GM18508 (cell line): Measurements from ENCODE around the gene EPS8.
"Not testable (repeated sequence)": the region's sequence is repeated elsewhere in the genome, so short reads cannot be mapped to it uniquely, and the experiment has no call there.

Experiments
- ATAC-seq: cut with Tn5 transposase; IDR thresholded peaks from one replicate; pipeline ENCODE4 v1.9.1; 2021; ENCODE audit warnings: moderate number of reproducible peaks; ENCODE audit not compliant: insufficient read depth, unreplicated experiment

EPS8 gene

GRCh38 chr12:15767301-15767700, 21.9 kb downstream of the EPS8 start:
- no peak for ATAC-seq

- ATAC-seq: no peak
These were observed 25.9 kb downstream of the EPS8 start for GRCh38 chr12:15763328-15763727.

- not testable (repeated sequence) for ATAC-seq
These were observed 27.0 kb downstream of the EPS8 start for GRCh38 chr12:15762162-15762561.

- no peak for ATAC-seq
These were observed 31.5 kb downstream of the EPS8 start for GRCh38 chr12:15757553-15758255.

DNA sequence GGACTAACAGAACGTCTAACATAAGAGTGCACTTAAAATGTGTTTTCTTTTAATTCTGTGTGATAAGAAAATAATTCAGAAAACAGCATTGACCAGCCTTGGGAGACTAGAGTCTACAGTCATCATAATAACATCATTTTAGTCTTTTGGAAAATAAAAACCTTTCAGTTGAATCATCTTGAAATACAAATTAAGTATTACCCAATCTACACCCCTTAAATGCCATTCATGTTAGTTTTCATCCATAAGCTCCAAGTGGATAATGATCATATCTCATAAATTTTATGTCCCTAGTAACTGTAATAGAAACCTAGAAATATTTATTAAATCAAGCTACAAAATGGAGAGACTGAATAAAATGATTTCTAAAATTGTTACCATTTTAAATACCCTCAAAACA, 32.4 kb downstream of the EPS8 start:
- no peak for ATAC-seq

- no peak for ATAC-seq
These were observed 35.0 kb downstream of the EPS8 start for GRCh38 chr12:15754233-15754632.

DNA sequence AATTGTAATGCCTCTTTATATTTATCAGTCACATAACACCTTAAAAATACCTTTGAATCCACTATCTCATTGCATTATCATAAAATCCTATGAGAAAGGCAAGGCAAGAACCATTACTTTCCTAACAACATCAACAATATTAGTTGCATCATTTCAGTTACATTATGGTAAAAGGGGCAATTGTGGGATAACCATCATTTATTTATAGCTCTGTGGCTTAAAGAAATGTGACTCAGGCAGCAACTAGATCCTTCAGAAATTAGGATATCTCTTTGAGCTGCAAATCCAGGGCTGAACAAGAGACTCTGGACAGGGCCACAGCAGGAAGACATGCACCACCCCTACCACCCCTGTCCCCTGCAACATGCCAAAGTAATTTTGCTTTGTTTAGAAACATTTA, 36.4 kb downstream of the EPS8 start:
- ATAC-seq: no peak

- ATAC-seq: no peak
These were observed 37.4 kb downstream of the EPS8 start for GRCh38 chr12:15751741-15752140.

DNA sequence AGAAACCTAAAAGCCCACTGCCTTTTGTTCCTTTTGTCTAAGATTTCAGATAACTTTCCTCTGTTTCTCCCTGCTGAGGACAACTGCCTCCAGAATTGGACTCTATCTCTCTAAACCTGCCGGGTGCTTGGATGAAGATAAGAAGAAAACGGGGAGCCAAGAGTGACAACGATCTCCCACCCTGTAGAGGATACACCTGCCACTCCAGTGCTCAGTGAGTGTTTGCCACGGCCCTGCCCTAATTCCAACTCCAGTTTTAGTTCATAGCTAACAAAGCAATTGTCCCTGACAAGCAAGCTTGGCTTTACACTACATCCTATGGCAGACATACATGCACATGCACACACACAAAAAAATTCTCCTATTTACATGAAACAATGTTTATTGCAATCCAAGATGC, 39.3 kb downstream of the EPS8 start:
- no peak for ATAC-seq

GRCh38 chr12:15741870-15742269, 47.3 kb downstream of the EPS8 start:
- ATAC-seq: not testable (repeated sequence)

DNA sequence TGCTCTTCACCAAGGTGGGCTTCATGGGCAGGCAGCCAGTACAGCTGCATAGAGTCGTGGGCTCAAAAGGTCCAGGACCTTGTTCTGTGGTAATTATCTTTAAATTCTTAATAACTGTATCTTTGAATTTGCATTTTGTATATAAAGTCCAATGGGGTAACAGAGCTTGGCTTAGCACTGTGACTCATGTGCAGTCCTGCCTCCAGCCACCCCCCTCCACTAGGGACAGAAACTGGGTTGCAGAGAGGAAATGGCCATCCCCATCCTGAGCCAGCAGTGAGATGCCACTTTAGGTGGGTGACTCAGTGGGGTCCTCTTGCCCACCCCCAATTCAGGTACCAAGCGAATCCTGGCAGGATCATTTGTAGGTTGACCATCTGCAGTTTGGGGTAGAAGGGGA, 48.1 kb downstream of the EPS8 start:
- no peak for ATAC-seq

GRCh38 chr12:15740389-15740788, 48.8 kb downstream of the EPS8 start:
- not testable (repeated sequence) for ATAC-seq

- no peak for ATAC-seq
These were observed 50.7 kb downstream of the EPS8 start for GRCh38 chr12:15738438-15739015.

DNA sequence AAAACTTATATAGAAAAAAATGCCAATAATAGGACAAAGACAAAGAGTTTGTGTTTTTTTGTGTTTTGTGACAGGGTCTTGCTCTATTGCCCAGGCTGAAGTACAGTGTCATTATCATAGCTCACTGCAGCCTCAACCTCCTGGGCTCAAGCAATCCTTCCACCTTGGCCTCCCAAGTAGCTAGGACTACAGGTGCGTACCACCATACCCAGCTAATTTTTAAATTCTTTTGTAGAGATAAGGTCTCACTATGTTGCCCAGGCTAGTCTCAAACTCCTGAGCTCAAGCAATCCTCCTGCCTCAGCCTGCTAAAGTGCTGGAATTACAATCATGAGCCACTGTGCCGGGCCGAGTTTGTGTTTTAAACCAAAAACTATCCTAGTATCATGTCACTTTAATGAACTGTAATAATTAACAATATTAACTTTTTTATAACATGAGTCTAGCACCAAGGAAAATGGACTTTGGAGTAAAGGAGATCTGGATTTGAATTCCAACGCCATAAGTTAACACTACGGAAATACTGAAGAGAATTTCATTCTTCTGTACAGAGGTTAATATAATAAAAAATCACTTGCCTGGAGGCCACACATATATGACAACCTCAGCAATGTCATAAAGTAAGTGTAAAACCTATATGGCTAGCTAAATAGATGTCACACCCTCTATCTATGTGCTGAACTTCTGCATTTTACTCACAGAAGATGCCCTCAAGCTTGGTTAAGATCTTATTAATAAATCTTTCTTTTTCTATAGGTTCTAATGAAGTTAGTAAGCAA, 53.2 kb downstream of the EPS8 start:
- no peak for ATAC-seq

DNA sequence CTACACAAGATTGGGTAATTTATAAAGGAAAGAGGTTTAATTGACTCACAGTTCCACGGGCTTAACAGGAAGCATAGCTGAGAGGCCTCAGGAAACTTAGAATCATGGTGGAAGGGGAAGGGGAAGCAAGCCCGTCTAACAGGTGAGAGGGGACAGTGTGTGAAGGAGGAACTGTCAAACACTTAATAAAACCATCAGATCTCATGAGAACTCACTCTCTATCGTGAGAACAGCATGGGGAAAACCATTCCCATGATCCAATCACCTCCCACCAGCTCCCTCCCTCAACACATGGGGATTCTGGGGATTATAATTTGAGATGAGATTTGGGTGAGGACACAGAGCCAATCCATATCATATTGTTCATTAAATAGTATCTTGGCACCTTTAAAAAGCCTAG, 56.1 kb downstream of the EPS8 start:
- no peak for ATAC-seq

GRCh38 chr12:15732341-15733061, 56.7 kb downstream of the EPS8 start:
- peak; percentile 77 for ATAC-seq

- no peak for ATAC-seq
These were observed 57.2 kb downstream of the EPS8 start for GRCh38 chr12:15731940-15732339.

GRCh38 chr12:15729097-15729496, 60.1 kb downstream of the EPS8 start:
- no peak for ATAC-seq

GRCh38 chr12:15728118-15728598, 61.0 kb downstream of the EPS8 start:
- no peak for ATAC-seq

DNA sequence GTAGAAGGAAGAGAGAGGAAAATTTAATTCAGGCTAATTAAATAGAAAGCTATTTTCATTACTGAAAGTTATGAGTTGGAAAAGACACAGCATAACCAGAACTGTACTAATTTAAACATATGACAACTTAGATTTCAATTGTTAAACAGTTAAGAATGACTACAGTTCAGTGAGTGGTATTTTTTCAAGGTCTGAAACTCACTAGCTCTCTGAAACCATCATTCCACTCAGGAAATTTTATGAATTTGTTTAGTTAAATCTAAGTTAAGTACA, 62.4 kb downstream of the EPS8 start:
- ATAC-seq: no peak
